ENCODE measurements around the gene NUDT11.

Gene NUDT11

GRCh38 chrX:51459125-51459524, 37.3 kb downstream of the NUDT11 start:
- Mint-ChIP-seq H3K27me3 (ENCODE audit: low read depth) (peaks cover 3% of the 10 kb centered on the region), H3K4me1 (no peaks in the 10 kb centered on the region), H3K4me3 (no peak overlapping the region), H3K9me3 (peaks cover 2% of the 10 kb centered on the region), H3K27ac (no peak overlapping the region), H3K36me3 (ENCODE audit: low read depth) (no peaks in the 10 kb centered on the region)
- peak in 1 of 3 experiments; percentile 30 for TF ChIP-seq CTCF (IDR thresholded peaks at IDR 0.05; ENCODE audit: unreplicated experiment in 3 of 3)

- no peaks in the 10 kb centered on the region for H3K36me3 Mint-ChIP-seq (ENCODE audit: low read depth)
- peaks cover 3% of the 10 kb centered on the region for H3K27me3 Mint-ChIP-seq (ENCODE audit: low read depth)
- H3K4me3 Mint-ChIP-seq, result no peak overlapping the region
- H3K9me3 Mint-ChIP-seq, result peaks cover 2% of the 10 kb centered on the region
- H3K27ac Mint-ChIP-seq, result no peak overlapping the region
- TF ChIP-seq CTCF (IDR thresholded peaks at IDR 0.05; ENCODE audit: unreplicated experiment in 3 of 3), result peak; percentile 29 to 35 (median 35)
- H3K4me1 Mint-ChIP-seq, result no peaks in the 10 kb centered on the region
These were observed 39.6 kb downstream of the NUDT11 start for GRCh38 chrX:51456814-51457213.

- no peaks in the 10 kb centered on the region for H3K36me3 Mint-ChIP-seq (ENCODE audit: low read depth)
- H3K4me1 Mint-ChIP-seq, result no peaks in the 10 kb centered on the region
- peaks cover 2% of the 10 kb centered on the region for H3K9me3 Mint-ChIP-seq
- H3K4me3 Mint-ChIP-seq, result no peak overlapping the region
- H3K27me3 Mint-ChIP-seq (ENCODE audit: low read depth), result peaks cover 3% of the 10 kb centered on the region
- no peak for TF ChIP-seq CTCF (IDR thresholded peaks at IDR 0.05; ENCODE audit: unreplicated experiment in 3 of 3)
- H3K27ac Mint-ChIP-seq, result no peak overlapping the region
These were observed 40.1 kb downstream of the NUDT11 start for GRCh38 chrX:51456246-51456645.

GRCh38 chrX:51440365-51440764, 56.0 kb downstream of the NUDT11 start:
- Mint-ChIP-seq H3K27ac (no peak overlapping the region), H3K4me3 (no peak overlapping the region), H3K9me3 (no peaks in the 10 kb centered on the region), H3K27me3 (ENCODE audit: low read depth) (peaks cover 4% of the 10 kb centered on the region), H3K36me3 (ENCODE audit: low read depth) (no peaks in the 10 kb centered on the region), H3K4me1 (no peaks in the 10 kb centered on the region)
- no peak for TF ChIP-seq CTCF (IDR thresholded peaks at IDR 0.05; ENCODE audit: unreplicated experiment in 3 of 3)

Measured in nephron (organoid).